Measurements from ENCODE around the gene GVQW3. TPM values are rescaled to one million over a fixed set of nuclear protein-coding genes. Genes with fewer than 3 reads are reported as not detected.

GVQW3 gene
- 4.0 and 5.7 TPM in 2 replicates for total RNA-seq (2014; rRNA removed; shearing (Covaris generic))

GRCh38 chr11:76380977-76381719 is at the start of gene GVQW3, which contains the start of gene THAP12:
TSS of gene GVQW3 (plus strand) at chr11:76381323. CDS start at chr11:76381829, 506 bp downstream.
TSS of gene THAP12 (minus strand) at chr11:76381132. CDS start at chr11:76380836, 296 bp downstream.
- DNase-seq, result peak; percentile 99
- peak within 1 kb of the TSS; percentile 84 for H3K4me3 ChIP-seq (ENCODE audit: insufficient read depth, low read depth, low read length)
- no peaks in the 10 kb centered on the region for H3K27me3 ChIP-seq (ENCODE audit: control insufficient read depth, insufficient read depth, low read length)
- no peaks in the 10 kb centered on the region; the same call in 1 of the 2 replicates for H3K36me3 ChIP-seq (replicated peaks; ENCODE audit: control insufficient read depth, insufficient read depth, low read length)

- no peak overlapping the region for H3K4me3 ChIP-seq (ENCODE audit: insufficient read depth, low read depth, low read length)
- DNase-seq, result no peak
- no peaks in the 10 kb centered on the region for H3K36me3 ChIP-seq (replicated peaks; ENCODE audit: control insufficient read depth, insufficient read depth, low read length)
- no peaks in the 10 kb centered on the region for H3K27me3 ChIP-seq (ENCODE audit: control insufficient read depth, insufficient read depth, low read length)
Observed at GRCh38 chr11:76334826-76335389, 46.2 kb upstream of the GVQW3 start.

- Histone ChIP-seq H3K4me3 (ENCODE audit: insufficient read depth, low read depth, low read length) (no peak overlapping the region), H3K27me3 (ENCODE audit: control insufficient read depth, insufficient read depth, low read length) (no peaks in the 10 kb centered on the region), H3K36me3 (replicated peaks; ENCODE audit: control insufficient read depth, insufficient read depth, low read length) (no peaks in the 10 kb centered on the region)
- DNase-seq, result no peak
Observed at GRCh38 chr11:76335842-76336241, 45.3 kb upstream of the GVQW3 start.

- DNase-seq, result no peak
- no peak overlapping the region for H3K4me3 ChIP-seq (ENCODE audit: insufficient read depth, low read depth, low read length)
- H3K27me3 ChIP-seq (ENCODE audit: control insufficient read depth, insufficient read depth, low read length), result no peaks in the 10 kb centered on the region
- H3K36me3 ChIP-seq (replicated peaks; ENCODE audit: control insufficient read depth, insufficient read depth, low read length), result no peaks in the 10 kb centered on the region
Observed at GRCh38 chr11:76336597-76336996, 44.5 kb upstream of the GVQW3 start.

- H3K4me3 ChIP-seq (ENCODE audit: insufficient read depth, low read depth, low read length), result no peak overlapping the region
- no peak for DNase-seq
- no peaks in the 10 kb centered on the region for H3K36me3 ChIP-seq (replicated peaks; ENCODE audit: control insufficient read depth, insufficient read depth, low read length)
- H3K27me3 ChIP-seq (ENCODE audit: control insufficient read depth, insufficient read depth, low read length), result no peaks in the 10 kb centered on the region
Observed at GRCh38 chr11:76337469-76337868, 43.7 kb upstream of the GVQW3 start.

GRCh38 chr11:76337923-76338322 is 43.2 kb upstream of the GVQW3 start:
- no peak for DNase-seq
- H3K36me3 ChIP-seq (replicated peaks; ENCODE audit: control insufficient read depth, insufficient read depth, low read length), result no peaks in the 10 kb centered on the region
- H3K27me3 ChIP-seq (ENCODE audit: control insufficient read depth, insufficient read depth, low read length), result no peaks in the 10 kb centered on the region
- no peak overlapping the region for H3K4me3 ChIP-seq (ENCODE audit: insufficient read depth, low read depth, low read length)

- Histone ChIP-seq H3K27me3 (ENCODE audit: control insufficient read depth, insufficient read depth, low read length) (no peaks in the 10 kb centered on the region), H3K4me3 (ENCODE audit: insufficient read depth, low read depth, low read length) (no peak overlapping the region), H3K36me3 (replicated peaks; ENCODE audit: control insufficient read depth, insufficient read depth, low read length) (no peaks in the 10 kb centered on the region)
- DNase-seq, result no peak
Observed at GRCh38 chr11:76339221-76339620, 41.9 kb upstream of the GVQW3 start.

- DNase-seq, result no peak
- Histone ChIP-seq H3K4me3 (ENCODE audit: insufficient read depth, low read depth, low read length) (no peak overlapping the region), H3K36me3 (replicated peaks; ENCODE audit: control insufficient read depth, insufficient read depth, low read length) (no peaks in the 10 kb centered on the region), H3K27me3 (ENCODE audit: control insufficient read depth, insufficient read depth, low read length) (no peaks in the 10 kb centered on the region)
Observed at GRCh38 chr11:76347466-76347865, 33.7 kb upstream of the GVQW3 start.

GRCh38 chr11:76348348-76348747 is 32.8 kb upstream of the GVQW3 start:
- DNase-seq, result no peak
- H3K27me3 ChIP-seq (ENCODE audit: control insufficient read depth, insufficient read depth, low read length), result no peaks in the 10 kb centered on the region
- H3K4me3 ChIP-seq (ENCODE audit: insufficient read depth, low read depth, low read length), result no peak overlapping the region
- no peaks in the 10 kb centered on the region for H3K36me3 ChIP-seq (replicated peaks; ENCODE audit: control insufficient read depth, insufficient read depth, low read length)

- H3K4me3 ChIP-seq (ENCODE audit: insufficient read depth, low read depth, low read length), result no peak overlapping the region
- H3K27me3 ChIP-seq (ENCODE audit: control insufficient read depth, insufficient read depth, low read length), result no peaks in the 10 kb centered on the region
- no peak for DNase-seq
- H3K36me3 ChIP-seq (replicated peaks; ENCODE audit: control insufficient read depth, insufficient read depth, low read length), result no peaks in the 10 kb centered on the region; the same call in none of the 2 replicates
Observed at GRCh38 chr11:76355172-76355571, 26.0 kb upstream of the GVQW3 start.

- no peak for DNase-seq
- H3K4me3 ChIP-seq (ENCODE audit: insufficient read depth, low read depth, low read length), result no peak overlapping the region
- H3K27me3 ChIP-seq (ENCODE audit: control insufficient read depth, insufficient read depth, low read length), result no peaks in the 10 kb centered on the region
- H3K36me3 ChIP-seq (replicated peaks; ENCODE audit: control insufficient read depth, insufficient read depth, low read length), result no peaks in the 10 kb centered on the region; the same call in none of the 2 replicates
Observed at GRCh38 chr11:76361374-76361773, 19.7 kb upstream of the GVQW3 start.

GRCh38 chr11:76361776-76362175 is 19.3 kb upstream of the GVQW3 start:
- DNase-seq, result no peak
- Histone ChIP-seq H3K27me3 (ENCODE audit: control insufficient read depth, insufficient read depth, low read length) (no peaks in the 10 kb centered on the region), H3K36me3 (replicated peaks; ENCODE audit: control insufficient read depth, insufficient read depth, low read length) (no peaks in the 10 kb centered on the region; the same call in none of the 2 replicates), H3K4me3 (ENCODE audit: insufficient read depth, low read depth, low read length) (no peak overlapping the region)

GRCh38 chr11:76362716-76363115 is 18.4 kb upstream of the GVQW3 start:
- Histone ChIP-seq H3K36me3 (replicated peaks; ENCODE audit: control insufficient read depth, insufficient read depth, low read length) (no peaks in the 10 kb centered on the region; the same call in none of the 2 replicates), H3K4me3 (ENCODE audit: insufficient read depth, low read depth, low read length) (no peak overlapping the region), H3K27me3 (ENCODE audit: control insufficient read depth, insufficient read depth, low read length) (no peaks in the 10 kb centered on the region)
- no peak for DNase-seq

- Histone ChIP-seq H3K27me3 (ENCODE audit: control insufficient read depth, insufficient read depth, low read length) (no peaks in the 10 kb centered on the region), H3K4me3 (ENCODE audit: insufficient read depth, low read depth, low read length) (no peak overlapping the region), H3K36me3 (replicated peaks; ENCODE audit: control insufficient read depth, insufficient read depth, low read length) (no peaks in the 10 kb centered on the region; the same call in 1 of the 2 replicates)
- no peak for DNase-seq
Observed at GRCh38 chr11:76365038-76365679, 16.0 kb upstream of the GVQW3 start.

GRCh38 chr11:76368490-76368889 is 12.6 kb upstream of the GVQW3 start:
- no peaks in the 10 kb centered on the region for H3K27me3 ChIP-seq (ENCODE audit: control insufficient read depth, insufficient read depth, low read length)
- DNase-seq, result no peak
- H3K4me3 ChIP-seq (ENCODE audit: insufficient read depth, low read depth, low read length), result no peak overlapping the region
- H3K36me3 ChIP-seq (replicated peaks; ENCODE audit: control insufficient read depth, insufficient read depth, low read length), result no peaks in the 10 kb centered on the region; the same call in 1 of the 2 replicates

All from H7 (cell line).